Measurements from ENCODE around the gene CDC20. TPM values are rescaled to one million over a fixed set of nuclear protein-coding genes. Genes with fewer than 3 reads are reported as not detected.
"Not testable (repeated sequence)": the region's sequence is repeated elsewhere in the genome, so short reads cannot be mapped to it uniquely, and the experiment has no call there.

The CDC20 gene
- total RNA-seq, 1 experiment from 2014 or later = 96.9 TPM

DNA sequence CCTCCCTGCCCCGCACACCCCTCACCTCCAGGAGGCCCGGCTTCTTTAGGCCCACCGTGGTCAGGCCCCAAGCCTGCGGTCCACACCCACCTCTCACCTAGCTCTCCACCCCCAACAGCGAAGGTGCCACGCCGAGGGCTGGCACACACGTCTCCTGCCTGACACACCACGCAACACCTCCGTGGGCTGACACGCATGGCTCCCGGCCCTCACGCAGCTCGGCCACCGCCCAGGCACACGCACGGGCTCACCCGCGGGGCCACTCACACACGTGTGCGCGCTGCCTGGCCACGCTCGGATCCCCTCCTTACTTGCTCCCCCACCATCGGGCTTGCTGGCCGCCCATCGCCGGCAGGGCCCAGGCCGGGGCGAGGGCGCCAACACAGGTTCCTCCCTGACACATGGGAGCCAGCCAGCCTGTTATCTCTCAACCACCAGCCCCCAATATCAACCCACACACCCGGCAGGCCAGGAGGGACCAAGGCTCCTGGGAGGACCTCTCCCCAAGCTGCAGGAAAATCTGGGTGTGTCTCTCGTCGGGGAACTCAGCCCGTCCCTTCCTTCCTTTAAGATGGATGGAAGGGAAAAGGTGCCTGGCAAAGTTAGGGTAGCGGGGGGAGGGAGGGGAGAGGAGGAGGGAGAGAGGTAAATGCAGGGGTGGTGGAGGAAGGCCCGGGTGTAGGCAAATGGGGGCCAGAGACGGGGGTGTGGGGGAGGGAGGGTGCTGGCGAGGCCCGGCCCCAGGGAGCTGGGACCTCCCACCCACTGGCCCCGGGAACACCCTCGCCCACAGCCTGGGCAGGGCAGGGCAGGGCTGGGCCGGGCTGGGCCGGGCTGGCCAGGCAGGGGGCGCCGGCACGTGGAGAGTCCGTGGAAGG is 8.5 kb downstream of the CDC20 start:
- DNase-seq = peak; percentile 91
- H2AFZ ChIP-seq (ENCODE audit: low read length) = no peak overlapping the region; the same call in 1 of the 2 replicates
- H3K4me1 ChIP-seq (ENCODE audit: low read length) = peaks cover 24% of the 10 kb centered on the region
- H3K9ac ChIP-seq (ENCODE audit: low read length) = peak overlapping the region; percentile 99
- H3K79me2 ChIP-seq (ENCODE audit: low read length) = peaks cover 31% of the 10 kb centered on the region
- no peaks in the 10 kb centered on the region for H3K9me2 ChIP-seq (replicated peaks; ENCODE audit: insufficient read depth, low read length)
- peak overlapping the region; percentile 92 for H3K27ac ChIP-seq (ENCODE audit: low read length)
- peaks cover 14% of the 10 kb centered on the region for H3K36me3 ChIP-seq (ENCODE audit: insufficient read depth, low read length)
- no peaks in the 10 kb centered on the region; the same call in 1 of the 2 replicates for H4K20me1 ChIP-seq (ENCODE audit: insufficient read depth, low read depth, low read length)
- H3K9me3 ChIP-seq (ENCODE audit: low read length) = no peaks in the 10 kb centered on the region
- H3K4me2 ChIP-seq (ENCODE audit: low read depth, low read length, poor library complexity, severe bottlenecking) = peak overlapping the region; percentile 95
- H3K27me3 ChIP-seq (ENCODE audit: low read length) = no peaks in the 10 kb centered on the region
- peak overlapping the region; percentile 94 for H3K4me3 ChIP-seq (ENCODE audit: low read length)

- DNase-seq = peak; percentile 97
- peak within 1 kb of the TSS; percentile 95 for H3K4me2 ChIP-seq (ENCODE audit: low read depth, low read length, poor library complexity, severe bottlenecking)
- peaks cover 14% of the 10 kb centered on the region for H3K36me3 ChIP-seq (ENCODE audit: insufficient read depth, low read length)
- no peaks in the 10 kb centered on the region for H3K9me2 ChIP-seq (replicated peaks; ENCODE audit: insufficient read depth, low read length)
- peak within 1 kb of the TSS; percentile 99 for H3K9ac ChIP-seq (ENCODE audit: low read length)
- peak within 1 kb of the TSS; percentile 52; the same call in 1 of the 2 replicates for H2AFZ ChIP-seq (ENCODE audit: low read length)
- peaks cover 24% of the 10 kb centered on the region for H3K4me1 ChIP-seq (ENCODE audit: low read length)
- H3K4me3 ChIP-seq (ENCODE audit: low read length) = peak within 1 kb of the TSS; percentile 94
- H3K27ac ChIP-seq (ENCODE audit: low read length) = peak within 1 kb of the TSS; percentile 92
- no peaks in the 10 kb centered on the region for H3K9me3 ChIP-seq (ENCODE audit: low read length)
- H3K27me3 ChIP-seq (ENCODE audit: low read length) = no peaks in the 10 kb centered on the region
- H4K20me1 ChIP-seq (ENCODE audit: insufficient read depth, low read depth, low read length) = no peaks in the 10 kb centered on the region; the same call in 1 of the 2 replicates
- peaks cover 31% of the 10 kb centered on the region for H3K79me2 ChIP-seq (ENCODE audit: low read length)
Measured at GRCh38 chr1:43367904-43368645, 9.3 kb downstream of the CDC20 start, which contains the start of gene ELOVL1. Gene ELOVL1, minus strand, starts transcription at chr1:43368011. Its CDS starts 2,402 bp downstream, at chr1:43365609.

GRCh38 chr1:43368646-43369020 is 9.9 kb downstream of the CDC20 start:
- Histone ChIP-seq H3K27ac (ENCODE audit: low read length) (peak overlapping the region; percentile 92), H3K4me3 (ENCODE audit: low read length) (peak overlapping the region; percentile 94), H2AFZ (ENCODE audit: low read length) (no peak overlapping the region), H3K4me1 (ENCODE audit: low read length) (peaks cover 24% of the 10 kb centered on the region), H4K20me1 (ENCODE audit: insufficient read depth, low read depth, low read length) (no peaks in the 10 kb centered on the region; the same call in 1 of the 2 replicates), H3K4me2 (ENCODE audit: low read depth, low read length, poor library complexity, severe bottlenecking) (peak overlapping the region; percentile 82), H3K36me3 (ENCODE audit: insufficient read depth, low read length) (peaks cover 14% of the 10 kb centered on the region), H3K9me3 (ENCODE audit: low read length) (no peaks in the 10 kb centered on the region), H3K9ac (ENCODE audit: low read length) (peak overlapping the region; percentile 99), H3K79me2 (ENCODE audit: low read length) (peaks cover 31% of the 10 kb centered on the region), H3K9me2 (replicated peaks; ENCODE audit: insufficient read depth, low read length) (no peaks in the 10 kb centered on the region), H3K27me3 (ENCODE audit: low read length) (no peaks in the 10 kb centered on the region)
- DNase-seq = no peak

DNA sequence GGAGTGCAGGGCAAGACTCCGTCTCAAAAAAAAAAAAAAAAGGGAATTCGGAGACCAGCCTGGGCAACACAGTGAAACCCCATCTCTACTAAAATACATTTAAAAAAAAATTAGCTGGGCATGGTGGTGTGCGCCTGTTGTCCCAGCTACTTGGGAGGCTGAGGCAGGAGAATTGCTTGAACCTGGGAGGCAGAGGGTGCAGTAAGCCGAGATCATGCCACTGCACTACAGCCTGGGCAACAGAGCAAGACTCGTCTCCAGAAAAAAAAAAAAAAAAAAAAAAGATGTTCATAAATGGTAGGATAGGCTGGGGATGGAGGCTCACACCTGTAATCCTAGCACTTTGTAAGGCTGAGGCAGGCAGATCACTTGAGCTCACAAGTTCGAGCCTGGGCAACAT is 11.0 kb downstream of the CDC20 start:
- H3K9me3 ChIP-seq (ENCODE audit: low read length); H3K4me2 ChIP-seq (ENCODE audit: low read depth, low read length, poor library complexity, severe bottlenecking); H3K9ac ChIP-seq (ENCODE audit: low read length); H4K20me1 ChIP-seq (ENCODE audit: insufficient read depth, low read depth, low read length); H3K4me3 ChIP-seq (ENCODE audit: low read length); H2AFZ ChIP-seq (ENCODE audit: low read length); H3K27me3 ChIP-seq (ENCODE audit: low read length); DNase-seq; H3K36me3 ChIP-seq (ENCODE audit: insufficient read depth, low read length); H3K9me2 ChIP-seq (replicated peaks; ENCODE audit: insufficient read depth, low read length); H3K27ac ChIP-seq (ENCODE audit: low read length): not testable (repeated sequence)
- Histone ChIP-seq H3K4me1 (ENCODE audit: low read length) (peaks cover 24% of the 10 kb centered on the region), H3K79me2 (ENCODE audit: low read length) (peaks cover 31% of the 10 kb centered on the region)

GRCh38 chr1:43370564-43370963 is 11.8 kb downstream of the CDC20 start:
- DNase-seq = no peak
- Histone ChIP-seq H3K4me2 (ENCODE audit: low read depth, low read length, poor library complexity, severe bottlenecking) (no peak overlapping the region), H3K4me1 (ENCODE audit: low read length) (peaks cover 21% of the 10 kb centered on the region), H3K9ac (ENCODE audit: low read length) (no peak overlapping the region), H4K20me1 (ENCODE audit: insufficient read depth, low read depth, low read length) (no peaks in the 10 kb centered on the region; the same call in 1 of the 2 replicates), H3K27me3 (ENCODE audit: low read length) (no peaks in the 10 kb centered on the region), H3K79me2 (ENCODE audit: low read length) (peaks cover 29% of the 10 kb centered on the region), H3K27ac (ENCODE audit: low read length) (no peak overlapping the region), H3K9me3 (ENCODE audit: low read length) (no peaks in the 10 kb centered on the region), H2AFZ (ENCODE audit: low read length) (no peak overlapping the region), H3K4me3 (ENCODE audit: low read length) (no peak overlapping the region), H3K36me3 (ENCODE audit: insufficient read depth, low read length) (no peaks in the 10 kb centered on the region), H3K9me2 (replicated peaks; ENCODE audit: insufficient read depth, low read length) (no peaks in the 10 kb centered on the region)

GRCh38 chr1:43372172-43372571 is 13.4 kb downstream of the CDC20 start:
- Histone ChIP-seq H3K27me3 (ENCODE audit: low read length) (no peaks in the 10 kb centered on the region), H3K9me3 (ENCODE audit: low read length) (no peaks in the 10 kb centered on the region), H3K4me2 (ENCODE audit: low read depth, low read length, poor library complexity, severe bottlenecking) (no peak overlapping the region), H3K4me1 (ENCODE audit: low read length) (peaks cover 9% of the 10 kb centered on the region), H3K36me3 (ENCODE audit: insufficient read depth, low read length) (no peaks in the 10 kb centered on the region), H3K4me3 (ENCODE audit: low read length) (no peak overlapping the region), H3K9ac (ENCODE audit: low read length) (no peak overlapping the region), H3K79me2 (ENCODE audit: low read length) (peaks cover 14% of the 10 kb centered on the region), H3K27ac (ENCODE audit: low read length) (no peak overlapping the region), H2AFZ (ENCODE audit: low read length) (no peak overlapping the region), H3K9me2 (replicated peaks; ENCODE audit: insufficient read depth, low read length) (no peaks in the 10 kb centered on the region), H4K20me1 (ENCODE audit: insufficient read depth, low read depth, low read length) (no peaks in the 10 kb centered on the region)
- DNase-seq = no peak

DNA sequence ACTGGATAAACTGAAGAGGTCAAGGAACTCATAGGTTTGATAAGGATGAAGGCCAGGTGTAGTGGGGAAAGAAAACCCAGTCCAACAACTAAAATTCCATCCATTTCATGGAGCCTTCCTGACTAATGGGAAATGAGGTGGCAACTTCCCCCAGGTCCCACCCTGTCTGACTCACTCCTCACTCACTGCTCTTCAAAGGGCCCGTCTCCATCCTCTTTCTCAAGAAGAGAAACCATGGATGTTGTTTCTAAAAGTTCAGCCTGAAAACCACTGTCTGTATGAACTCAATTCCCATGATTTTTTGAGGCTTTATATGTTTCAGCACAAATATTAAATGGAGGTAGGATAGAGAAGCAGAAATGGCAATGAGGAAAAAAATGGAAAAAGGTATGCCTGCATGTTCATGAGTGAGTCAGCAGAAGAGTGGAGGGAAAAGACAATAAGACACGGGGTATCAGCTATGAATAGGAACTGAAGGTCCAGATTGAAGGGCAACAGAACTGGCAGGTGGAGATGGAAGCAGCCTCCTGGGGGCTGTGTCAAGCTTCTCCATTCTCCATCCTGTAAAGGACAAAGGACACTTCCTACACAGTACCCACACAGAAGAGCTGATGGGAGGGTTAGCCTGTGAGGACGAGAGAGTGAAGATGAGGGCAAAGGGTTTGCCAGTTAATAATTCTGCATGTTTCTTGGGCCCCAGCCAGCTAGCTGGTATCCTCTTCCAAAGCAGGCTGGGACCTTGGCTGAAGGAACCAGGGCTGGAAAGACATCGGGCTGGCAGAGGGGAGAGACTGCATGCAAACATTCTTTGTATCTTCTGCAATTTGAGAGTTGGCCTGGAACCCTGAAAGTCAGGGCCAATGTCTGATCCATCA is 14.5 kb downstream of the CDC20 start:
- Histone ChIP-seq H3K27me3 (ENCODE audit: low read length) (no peaks in the 10 kb centered on the region), H3K4me2 (ENCODE audit: low read depth, low read length, poor library complexity, severe bottlenecking) (no peak overlapping the region), H3K36me3 (ENCODE audit: insufficient read depth, low read length) (no peaks in the 10 kb centered on the region), H3K9me3 (ENCODE audit: low read length) (no peaks in the 10 kb centered on the region), H3K27ac (ENCODE audit: low read length) (no peak overlapping the region), H3K4me3 (ENCODE audit: low read length) (no peak overlapping the region), H3K4me1 (ENCODE audit: low read length) (peaks cover 8% of the 10 kb centered on the region), H3K9ac (ENCODE audit: low read length) (no peak overlapping the region), H4K20me1 (ENCODE audit: insufficient read depth, low read depth, low read length) (no peaks in the 10 kb centered on the region), H3K79me2 (ENCODE audit: low read length) (peaks cover 8% of the 10 kb centered on the region), H3K9me2 (replicated peaks; ENCODE audit: insufficient read depth, low read length) (no peaks in the 10 kb centered on the region), H2AFZ (ENCODE audit: low read length) (no peak overlapping the region)
- DNase-seq = no peak
